GM21528 (cell line): ENCODE measurements around the gene FBXO40.
"Not testable (repeated sequence)": the region's sequence is repeated elsewhere in the genome, so short reads cannot be mapped to it uniquely, and the experiment has no call there.

Experiments
- ATAC-seq: cut with Tn5 transposase; IDR thresholded peaks from one replicate; pipeline ENCODE4 v1.9.1; 2021; ENCODE audit warnings: mild to moderate bottlenecking, moderate library complexity; ENCODE audit not compliant: unreplicated experiment, low FRiP score

The FBXO40 gene

GRCh38 chr3:121592856-121593702, at the start of gene FBXO40:
Gene FBXO40, plus strand, starts transcription at chr3:121593379. Its CDS starts 27,197 bp downstream, at chr3:121620576.
- peak; percentile 73 for ATAC-seq

- no peak for ATAC-seq
Observed at GRCh38 chr3:121545049-121545573, 48.1 kb upstream of the FBXO40 start.

- ATAC-seq, result peak; percentile 81
Observed at GRCh38 chr3:121545574-121546455, 47.4 kb upstream of the FBXO40 start, which contains the start of gene POLQ. Gene POLQ, minus strand, starts transcription at chr3:121545988. Its CDS starts 111 bp downstream, at chr3:121545877.

- ATAC-seq, result no peak
Observed at GRCh38 chr3:121552379-121552778, 40.8 kb upstream of the FBXO40 start.

- ATAC-seq, result no peak
Observed at GRCh38 chr3:121552797-121553196, 40.4 kb upstream of the FBXO40 start.

GRCh38 chr3:121557426-121557934, 35.7 kb upstream of the FBXO40 start:
- ATAC-seq, result no peak

- no peak for ATAC-seq
Observed at GRCh38 chr3:121562148-121562547, 31.0 kb upstream of the FBXO40 start.

- no peak for ATAC-seq
Observed at GRCh38 chr3:121566773-121567172, 26.4 kb upstream of the FBXO40 start.

GRCh38 chr3:121567649-121568048, 25.5 kb upstream of the FBXO40 start, which contains the start of gene ARGFX:
Gene ARGFX, plus strand, starts transcription at chr3:121567949. Its CDS starts 2,765 bp downstream, at chr3:121570714.
- no peak for ATAC-seq

GRCh38 chr3:121574449-121574848, 18.7 kb upstream of the FBXO40 start:
- ATAC-seq, result no peak

GRCh38 chr3:121581691-121582090, 11.5 kb upstream of the FBXO40 start:
- no peak for ATAC-seq

GRCh38 chr3:121584418-121584817, 8.8 kb upstream of the FBXO40 start:
- ATAC-seq, result no peak

GRCh38 chr3:121593806-121594205, 627 bp downstream of the FBXO40 start:
- peak; percentile 29 for ATAC-seq

- no peak for ATAC-seq
Observed at GRCh38 chr3:121594850-121595249, 1.7 kb downstream of the FBXO40 start.

GRCh38 chr3:121595765-121596406, 2.7 kb downstream of the FBXO40 start:
- ATAC-seq, result no peak

- no peak for ATAC-seq
Observed at GRCh38 chr3:121598564-121598963, 5.4 kb downstream of the FBXO40 start.

- not testable (repeated sequence) for ATAC-seq
Observed at GRCh38 chr3:121599900-121600299, 6.7 kb downstream of the FBXO40 start.

GRCh38 chr3:121601212-121601812, 8.1 kb downstream of the FBXO40 start:
- no peak for ATAC-seq

GRCh38 chr3:121604759-121605158, 11.6 kb downstream of the FBXO40 start:
- ATAC-seq, result no peak

- ATAC-seq, result no peak
Observed at GRCh38 chr3:121606106-121606505, 12.9 kb downstream of the FBXO40 start.
